HG03175 (cell line): ENCODE results near the gene PXDC1.
A peak's percentile ranks its signal among the peaks of the same experiment; 100 is the strongest.
"Not testable (repeated sequence)": the region's sequence is repeated elsewhere in the genome, so short reads cannot be mapped to it uniquely, and the experiment has no call there.

ENCODE experiments used
- ATAC-seq: cut with Tn5 transposase; IDR thresholded peaks from one replicate; pipeline ENCODE4 v1.9.1; 2021; ENCODE audit warnings: mild to moderate bottlenecking, moderate library complexity; ENCODE audit not compliant: unreplicated experiment

The PXDC1 gene

GRCh38 chr6:3764516-3765335 is 13.2 kb upstream of the PXDC1 start:
- no peak for ATAC-seq

GRCh38 chr6:3762852-3763251 is 11.3 kb upstream of the PXDC1 start:
- ATAC-seq, result no peak

- no peak for ATAC-seq
Measured at GRCh38 chr6:3762359-3762758, 10.8 kb upstream of the PXDC1 start.

- no peak for ATAC-seq
Measured at GRCh38 chr6:3761989-3762270, 10.4 kb upstream of the PXDC1 start.

- no peak for ATAC-seq
Measured at GRCh38 chr6:3759646-3760232, 8.2 kb upstream of the PXDC1 start.

GRCh38 chr6:3758842-3759144 is 7.3 kb upstream of the PXDC1 start:
- ATAC-seq, result no peak

- ATAC-seq, result not testable (repeated sequence)
Measured at GRCh38 chr6:3757998-3758841, 6.7 kb upstream of the PXDC1 start.

GRCh38 chr6:3757241-3757641 is 5.7 kb upstream of the PXDC1 start:
- no peak for ATAC-seq

GRCh38 chr6:3756546-3756945 is 5.0 kb upstream of the PXDC1 start:
- no peak for ATAC-seq

- ATAC-seq, result no peak
Measured at GRCh38 chr6:3755637-3756545, 4.4 kb upstream of the PXDC1 start.

GRCh38 chr6:3754776-3755175 is 3.3 kb upstream of the PXDC1 start:
- ATAC-seq, result no peak

- ATAC-seq, result not testable (repeated sequence)
Measured at GRCh38 chr6:3754032-3754725, 2.7 kb upstream of the PXDC1 start.

GRCh38 chr6:3753228-3753835 is 1.8 kb upstream of the PXDC1 start:
- no peak for ATAC-seq

- no peak for ATAC-seq
Measured at GRCh38 chr6:3752531-3753227, 1.2 kb upstream of the PXDC1 start.

GRCh38 chr6:3751730-3752530 is 417 bp upstream of the PXDC1 start:
- peak; percentile 69 for ATAC-seq

GRCh38 chr6:3750317-3751076 is 1.0 kb downstream of the PXDC1 start:
- no peak for ATAC-seq

GRCh38 chr6:3749977-3750316 is 1.6 kb downstream of the PXDC1 start:
- no peak for ATAC-seq
